Endothelial cell (in vitro differentiated cells): Measurements from ENCODE around the gene TMEM170B. TPM values are rescaled to one million over a fixed set of nuclear protein-coding genes. Genes with fewer than 3 reads are reported as not detected.

Experiments used
- DNase-seq: peaks from one replicate; pipeline ENCODE4 v3.0.0; 2021; ENCODE audit warnings: low spot score
- H3K27ac Mint-ChIP-seq: one replicate; pipeline ENCODE4 v1.8.0; 2021; ENCODE audit warnings: mixed read lengths, inconsistent platforms; ENCODE audit not compliant: unreplicated experiment
- H3K27me3 Mint-ChIP-seq: one replicate; pipeline ENCODE4 v1.8.0; 2021; ENCODE audit warnings: mild to moderate bottlenecking, moderate library complexity, mixed read lengths, inconsistent platforms; ENCODE audit not compliant: unreplicated experiment
- H3K36me3 Mint-ChIP-seq: one replicate; pipeline ENCODE4 v1.8.0; 2021; ENCODE audit warnings: mild to moderate bottlenecking, low read depth, mixed read lengths, inconsistent platforms; ENCODE audit not compliant: unreplicated experiment
- H3K4me1 Mint-ChIP-seq: one replicate; pipeline ENCODE4 v1.8.0; 2021; ENCODE audit warnings: mild to moderate bottlenecking, mixed read lengths, inconsistent platforms; ENCODE audit not compliant: unreplicated experiment
- H3K4me3 Mint-ChIP-seq: one replicate; pipeline ENCODE4 v1.8.0; 2021; ENCODE audit warnings: mild to moderate bottlenecking, mixed read lengths, inconsistent platforms; ENCODE audit not compliant: unreplicated experiment
- H3K9me3 Mint-ChIP-seq: one replicate; pipeline ENCODE4 v1.8.0; 2021; ENCODE audit warnings: mixed read lengths, inconsistent platforms; ENCODE audit not compliant: unreplicated experiment
- total RNA-seq: library from RNA; stranded (reverse); fragmentation: NEBNext Ultra II Directional; extraction: Animal tissue kit (Norgen Biotek cat#: 25700); gene quantifications from one replicate; pipeline ENCODE4 v1.2.1, GENCODE V29; 2021; ENCODE audit not compliant: unreplicated experiment
- TF ChIP-seq, protein P1 (sequence below): fragments of 200-600 bp; sonication (generic); IDR thresholded peaks from one replicate; pipeline ENCODE4 v1.5.0; 2021; ENCODE audit warnings: antibody characterized with exemption; ENCODE audit not compliant: unreplicated experiment

TMEM170B gene
- total RNA-seq, 1 donor from 2014 or later = 5.0 TPM

DNA sequence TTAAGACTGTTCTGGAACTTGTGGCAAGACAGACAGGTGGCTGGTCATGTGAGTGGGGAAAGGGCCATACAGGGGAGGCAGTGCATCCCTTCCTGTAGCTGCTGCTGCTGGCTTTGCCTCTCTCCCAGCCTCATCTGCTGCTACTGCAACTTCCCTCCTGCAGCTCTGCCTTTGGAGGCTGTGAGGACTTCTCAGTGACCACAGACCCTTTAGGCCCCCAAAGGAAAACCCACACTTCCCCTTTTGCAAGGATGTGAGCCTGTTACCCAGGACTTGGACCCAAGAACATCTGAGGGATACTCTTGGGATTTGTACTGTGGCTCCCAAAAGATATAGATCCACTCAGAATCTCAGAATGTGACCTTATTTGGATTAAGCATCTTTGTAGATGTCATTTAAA lies 91.0 kb downstream of the TMEM170B start:
- Mint-ChIP-seq H3K4me1 (no peaks in the 10 kb centered on the region), H3K4me3 (no peak overlapping the region), H3K36me3 (no peaks in the 10 kb centered on the region), H3K27me3 (peaks cover 2% of the 10 kb centered on the region), H3K27ac (no peak overlapping the region), H3K9me3 (no peaks in the 10 kb centered on the region)
- TF ChIP-seq, protein P1, sequence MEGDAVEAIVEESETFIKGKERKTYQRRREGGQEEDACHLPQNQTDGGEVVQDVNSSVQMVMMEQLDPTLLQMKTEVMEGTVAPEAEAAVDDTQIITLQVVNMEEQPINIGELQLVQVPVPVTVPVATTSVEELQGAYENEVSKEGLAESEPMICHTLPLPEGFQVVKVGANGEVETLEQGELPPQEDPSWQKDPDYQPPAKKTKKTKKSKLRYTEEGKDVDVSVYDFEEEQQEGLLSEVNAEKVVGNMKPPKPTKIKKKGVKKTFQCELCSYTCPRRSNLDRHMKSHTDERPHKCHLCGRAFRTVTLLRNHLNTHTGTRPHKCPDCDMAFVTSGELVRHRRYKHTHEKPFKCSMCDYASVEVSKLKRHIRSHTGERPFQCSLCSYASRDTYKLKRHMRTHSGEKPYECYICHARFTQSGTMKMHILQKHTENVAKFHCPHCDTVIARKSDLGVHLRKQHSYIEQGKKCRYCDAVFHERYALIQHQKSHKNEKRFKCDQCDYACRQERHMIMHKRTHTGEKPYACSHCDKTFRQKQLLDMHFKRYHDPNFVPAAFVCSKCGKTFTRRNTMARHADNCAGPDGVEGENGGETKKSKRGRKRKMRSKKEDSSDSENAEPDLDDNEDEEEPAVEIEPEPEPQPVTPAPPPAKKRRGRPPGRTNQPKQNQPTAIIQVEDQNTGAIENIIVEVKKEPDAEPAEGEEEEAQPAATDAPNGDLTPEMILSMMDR = no peak
- DNase-seq = no peak

DNA sequence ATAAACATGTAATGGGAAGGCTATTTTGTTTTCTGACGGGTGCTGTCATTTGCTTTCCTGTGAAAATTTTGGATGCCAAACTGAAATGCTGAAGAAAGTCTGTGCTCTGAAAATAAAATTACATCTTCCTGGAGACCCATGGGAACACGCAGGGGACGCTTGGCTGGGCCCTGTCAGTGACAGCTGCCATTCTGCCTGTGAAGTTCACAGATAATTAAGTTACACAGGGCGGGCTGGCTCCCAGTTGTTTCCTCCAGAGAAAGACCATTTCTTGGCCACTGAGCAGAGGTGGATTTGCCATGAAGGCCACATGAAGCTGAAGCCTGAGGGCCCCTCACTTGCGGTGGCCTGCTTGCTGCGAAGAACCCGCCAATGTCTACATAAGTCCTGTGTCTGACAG lies 93.5 kb downstream of the TMEM170B start:
- no peak overlapping the region for H3K27ac Mint-ChIP-seq
- H3K27me3 Mint-ChIP-seq = peaks cover 2% of the 10 kb centered on the region
- H3K4me3 Mint-ChIP-seq = no peak overlapping the region
- H3K9me3 Mint-ChIP-seq = no peaks in the 10 kb centered on the region
- no peaks in the 10 kb centered on the region for H3K36me3 Mint-ChIP-seq
- no peaks in the 10 kb centered on the region for H3K4me1 Mint-ChIP-seq
- TF ChIP-seq, protein P1 = no peak
- no peak for DNase-seq

DNA sequence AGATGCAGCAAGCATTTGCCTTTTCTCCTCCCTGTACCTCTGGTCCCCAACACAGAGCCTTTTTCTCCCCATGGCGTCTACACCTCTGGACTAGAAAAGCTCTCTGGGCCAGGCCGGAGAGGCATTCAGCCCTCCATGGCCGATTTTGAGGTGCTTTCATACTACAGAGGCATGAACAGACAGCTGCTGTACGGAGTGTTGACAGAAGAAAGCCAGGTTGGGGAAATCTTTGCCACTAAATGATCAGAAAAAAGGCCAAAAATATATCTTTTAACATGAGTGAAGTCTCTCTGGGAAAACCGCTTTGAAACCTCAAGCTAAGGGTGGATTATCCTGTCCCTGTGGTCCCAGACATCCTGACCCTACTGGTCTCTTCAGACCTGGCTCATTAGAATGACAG lies 94.0 kb downstream of the TMEM170B start:
- Mint-ChIP-seq H3K9me3 (no peaks in the 10 kb centered on the region), H3K4me3 (no peak overlapping the region), H3K27me3 (peaks cover 2% of the 10 kb centered on the region), H3K27ac (no peak overlapping the region), H3K36me3 (no peaks in the 10 kb centered on the region), H3K4me1 (no peaks in the 10 kb centered on the region)
- TF ChIP-seq, protein P1 = no peak
- DNase-seq = no peak

DNA sequence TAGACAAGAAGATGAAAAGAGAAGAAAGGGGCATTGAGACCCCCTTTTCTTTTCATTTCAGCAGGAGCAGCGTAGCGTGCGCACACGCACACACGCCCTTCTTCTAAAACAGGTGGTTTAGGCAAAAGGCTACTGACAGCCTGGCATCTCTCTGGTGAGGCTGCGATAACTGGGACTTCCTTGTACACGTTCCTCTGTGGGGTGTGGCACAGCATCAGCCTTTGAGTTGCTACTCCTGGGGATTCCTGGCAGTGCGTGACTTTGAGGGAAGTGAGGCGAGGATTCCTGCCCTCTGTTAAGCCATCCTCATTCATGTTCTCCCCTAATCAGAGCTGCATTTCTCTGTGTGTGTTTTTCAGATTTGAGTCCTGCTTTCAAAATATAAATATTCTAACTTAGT lies 94.7 kb downstream of the TMEM170B start:
- Mint-ChIP-seq H3K27me3 (peaks cover 2% of the 10 kb centered on the region), H3K36me3 (no peaks in the 10 kb centered on the region), H3K4me1 (no peaks in the 10 kb centered on the region), H3K4me3 (no peak overlapping the region), H3K27ac (no peak overlapping the region), H3K9me3 (no peaks in the 10 kb centered on the region)
- no peak for DNase-seq
- TF ChIP-seq, protein P1 = no peak

DNA sequence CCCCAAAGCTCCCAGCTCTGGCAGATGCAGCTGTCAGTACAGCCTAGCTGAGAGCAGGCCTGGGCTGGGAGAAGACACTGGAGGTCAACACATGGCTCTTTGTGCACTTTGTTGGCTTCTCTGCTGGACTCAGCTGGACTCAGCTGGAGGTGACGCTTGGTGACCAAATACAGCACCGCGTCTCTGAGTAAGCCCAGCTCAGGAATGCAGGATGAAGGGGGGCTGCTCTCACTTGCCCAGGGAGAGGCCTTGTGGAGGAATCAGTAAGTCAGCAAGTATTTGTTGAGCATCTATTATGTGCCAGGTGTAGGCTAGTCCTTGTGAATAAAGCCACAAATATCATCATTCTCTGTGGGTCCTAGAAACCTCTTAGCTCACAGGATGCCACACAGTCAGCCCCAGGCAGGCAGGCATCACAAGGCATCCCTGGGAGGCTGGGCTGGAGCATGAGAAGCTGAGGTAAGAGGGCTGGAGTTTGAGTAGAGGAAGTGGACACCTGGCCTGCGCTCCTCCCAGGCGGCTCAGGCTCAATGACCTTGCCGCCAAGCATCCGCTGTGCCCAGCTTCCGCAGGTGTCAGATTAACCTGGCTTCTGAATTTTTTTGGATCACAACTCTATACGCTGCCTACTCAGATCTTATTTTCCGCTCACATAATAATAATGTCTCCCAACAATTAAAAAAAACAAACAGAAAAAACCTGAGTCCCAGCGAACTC lies 95.4 kb downstream of the TMEM170B start:
- TF ChIP-seq, protein P1 = no peak
- H3K9me3 Mint-ChIP-seq = no peaks in the 10 kb centered on the region
- no peak overlapping the region for H3K27ac Mint-ChIP-seq
- H3K4me3 Mint-ChIP-seq = no peak overlapping the region
- no peaks in the 10 kb centered on the region for H3K36me3 Mint-ChIP-seq
- H3K4me1 Mint-ChIP-seq = no peaks in the 10 kb centered on the region
- peaks cover 2% of the 10 kb centered on the region for H3K27me3 Mint-ChIP-seq
- no peak for DNase-seq
